HepG2 (cell line): ENCODE data around the gene CXXC5. TPM values are rescaled to one million over a fixed set of nuclear protein-coding genes. Genes with fewer than 3 reads are reported as not detected.

Experiments
- FOSL1 ChIP-seq: sonication (generic); formaldehyde crosslinking; IDR thresholded peaks from 2 replicates; pipeline ENCODE4 v1.9.0; 2021; ENCODE audit warnings: missing genetic modification reagents, borderline replicate concordance
- FOXA3 ChIP-seq: IDR thresholded peaks from 2 replicates; pipeline ENCODE4 v1.6.1; 2016; ENCODE audit warnings: missing genetic modification reagents, missing compliant biosample characterization
- GZF1 ChIP-seq: sonication (generic); formaldehyde crosslinking; IDR thresholded peaks from 2 replicates; pipeline ENCODE4 v1.5.1; 2020; ENCODE audit warnings: mild to moderate bottlenecking, missing genetic modification reagents
- HIVEP1 ChIP-seq: sonication (generic); formaldehyde crosslinking; IDR thresholded peaks from 2 replicates; pipeline ENCODE4 v1.4.0; 2020; ENCODE audit warnings: mild to moderate bottlenecking, missing genetic modification reagents
- HMGA1 ChIP-seq: sonication (generic); formaldehyde crosslinking; conservative IDR thresholded peaks from 2 replicates; pipeline ENCODE4 v1.4.0; 2020; ENCODE audit warnings: missing genetic modification reagents
- NFIB ChIP-seq: sonication (generic); formaldehyde crosslinking; IDR thresholded peaks from 2 replicates; pipeline ENCODE4 v1.9.0; 2021; ENCODE audit warnings: missing genetic modification reagents, mild to moderate bottlenecking, borderline replicate concordance
- PHF20 ChIP-seq: sonication (generic); formaldehyde crosslinking; IDR thresholded peaks from 2 replicates; pipeline ENCODE4 v1.5.0; 2020; ENCODE audit warnings: mild to moderate bottlenecking, missing genetic modification reagents
- SALL2 ChIP-seq: sonication (generic); formaldehyde crosslinking; IDR thresholded peaks from 2 replicates; pipeline ENCODE4 v1.8.1; 2023; ENCODE audit warnings: mild to moderate bottlenecking, missing genetic modification reagents, inconsistent platforms
- SOX5 ChIP-seq: IDR thresholded peaks from 2 replicates; pipeline ENCODE4 v1.6.1; 2016; ENCODE audit warnings: borderline replicate concordance
- STAG1 ChIP-seq: sonication (generic); formaldehyde crosslinking; IDR thresholded peaks from 2 replicates; pipeline ENCODE4 v1.4.0; 2020; ENCODE audit warnings: missing genetic modification reagents
- TAF15 ChIP-seq: fragments of 200-400 bp; formaldehyde crosslinking; IDR thresholded peaks from one replicate; pipeline ENCODE4 v1.6.1; 2018; ENCODE audit warnings: mild to moderate bottlenecking, low read depth, low read length; ENCODE audit not compliant: poor library complexity, severe bottlenecking
- TARDBP ChIP-seq: sonication (generic); formaldehyde crosslinking; IDR thresholded peaks from 2 replicates; pipeline ENCODE4 v1.8.0; 2022; ENCODE audit warnings: mild to moderate bottlenecking, missing genetic modification reagents
- TEAD3 ChIP-seq: optimal IDR thresholded peaks from 2 replicates; pipeline ENCODE3; 2016; ENCODE audit warnings: borderline replicate concordance
- ZNF18 ChIP-seq: sonication (generic); formaldehyde crosslinking; IDR thresholded peaks from 2 replicates; pipeline ENCODE4 v1.8.0; 2022; ENCODE audit warnings: mild to moderate bottlenecking, missing genetic modification reagents; ENCODE audit not compliant: insufficient replicate concordance
- ZNF205 ChIP-seq: IDR thresholded peaks from 2 replicates; pipeline ENCODE4 v1.6.1; 2018; ENCODE audit warnings: missing biosample characterization, missing genetic modification reagents
- ZNF282 ChIP-seq: fragments of 450-650 bp; IDR thresholded peaks from 2 replicates; pipeline ENCODE4 v1.6.1; 2018; ENCODE audit not compliant: partially characterized antibody
- ZNF292 ChIP-seq: sonication (generic); formaldehyde crosslinking; IDR thresholded peaks from 2 replicates; pipeline ENCODE4 v1.8.1; 2022; ENCODE audit warnings: mild to moderate bottlenecking, low read depth, missing genetic modification reagents, borderline replicate concordance
- ZNF451 ChIP-seq: sonication (generic); formaldehyde crosslinking; IDR thresholded peaks from 2 replicates; pipeline ENCODE4 v1.5.0; 2020; ENCODE audit warnings: mild to moderate bottlenecking, missing genetic modification reagents
- ZNF687 ChIP-seq: sonication (generic); formaldehyde crosslinking; IDR thresholded peaks from 2 replicates; pipeline ENCODE4 v1.5.1; 2020; ENCODE audit warnings: mild to moderate bottlenecking, missing genetic modification reagents, moderate library complexity
- ZNF878 ChIP-seq: sonication (generic); formaldehyde crosslinking; IDR thresholded peaks from 2 replicates; pipeline ENCODE4 v1.8.1; 2023; ENCODE audit warnings: mild to moderate bottlenecking, missing genetic modification reagents, moderate library complexity
- ZSCAN21 ChIP-seq: sonication (generic); formaldehyde crosslinking; IDR thresholded peaks from 2 replicates; pipeline ENCODE4 v1.8.0; 2022; ENCODE audit warnings: mild to moderate bottlenecking, missing genetic modification reagents, moderate library complexity, borderline replicate concordance
- ZXDC ChIP-seq: sonication (generic); formaldehyde crosslinking; IDR thresholded peaks from 2 replicates; pipeline ENCODE4 v1.5.0; 2020; ENCODE audit warnings: mild to moderate bottlenecking, missing genetic modification reagents
- polyA plus RNA-seq, 8 experiments: library from polyadenylated mRNA; depleted of rRNA in 3 of 8; stranded (reverse) in 7 of 8; unstranded in 1 of 8; fragments of >200 nt; fragmentation: Illumina TruSeq in 4 of 8; extraction: Trizol in 4 of 8; gene quantifications; 2 replicates each; pipeline versions ENCODE4 v1.2.1 to v1.2.3, GENCODE V29; 2011 to 2016; ENCODE audit warnings: low read depth in 4 of 8, missing spikeins in 1 of 8, mixed read lengths in 1 of 8; ENCODE audit not compliant: insufficient read depth in 1 of 8
- total RNA-seq, 5 experiments: library from RNA; depleted of rRNA; stranded (reverse); fragments of >200 nt; fragmentation: Illumina TruSeq; extraction: Trizol; gene quantifications; 2 replicates each; pipeline ENCODE4 v1.2.3, GENCODE V29; 2016; ENCODE audit warnings: low read depth in 1 of 5
- TF ChIP-seq, protein P1 (sequence below): sonication (generic); formaldehyde crosslinking; IDR thresholded peaks from 2 replicates; pipeline ENCODE4 v1.8.1; 2023; ENCODE audit warnings: missing genetic modification reagents, mild to moderate bottlenecking, borderline replicate concordance

Gene CXXC5
- total and polyA plus RNA-seq, 2 of the 13 experiments (the other 11 are each of a cell fraction or from before 2014, with no cell fraction given) = 32.3 to 33.0 TPM

- no peak for TF ChIP-seq ZXDC (CRISPR knock-in tag)
- no peak for TF ChIP-seq ZNF205
- no peak for TF ChIP-seq SALL2
- TF ChIP-seq TEAD3 (CRISPR knock-in tag) = peak; percentile 69
- TF ChIP-seq PHF20 = peak; percentile 17; the same call in 1 of the 2 replicates
- no peak for TF ChIP-seq NFIB (CRISPR knock-in tag)
- no peak for TF ChIP-seq ZNF878 (CRISPR knock-in tag)
- no peak for TF ChIP-seq GZF1 (CRISPR knock-in tag)
- peak; percentile 48 for TF ChIP-seq ZNF687 (CRISPR knock-in tag)
- TF ChIP-seq HIVEP1 (CRISPR knock-in tag) = no peak
- TF ChIP-seq STAG1 = peak; percentile 77
- TF ChIP-seq SOX5 (CRISPR knock-in tag) = 0 out of 2 replicates have a peak, but pooled peaks have one; percentile 18
- TF ChIP-seq, protein P1, sequence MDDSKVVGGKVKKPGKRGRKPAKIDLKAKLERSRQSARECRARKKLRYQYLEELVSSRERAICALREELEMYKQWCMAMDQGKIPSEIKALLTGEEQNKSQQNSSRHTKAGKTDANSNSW (CRISPR knock-in tag) = no peak
- TF ChIP-seq ZNF18 (CRISPR knock-in tag) = no peak
- TF ChIP-seq ZNF282 = no peak
- no peak for TF ChIP-seq ZSCAN21 (CRISPR knock-in tag)
- 0 out of 2 replicates have a peak, but pooled peaks have one; percentile 24 for TF ChIP-seq ZNF292 (CRISPR knock-in tag)
- no peak for TF ChIP-seq ZNF451 (CRISPR knock-in tag)
- no peak for TF ChIP-seq TAF15
- TF ChIP-seq HMGA1 (CRISPR knock-in tag) = no peak
- TF ChIP-seq FOSL1 = no peak
- TF ChIP-seq TARDBP (CRISPR knock-in tag) = no peak
- TF ChIP-seq FOXA3 = peak; percentile 5; the same call in 1 of the 2 replicates
Measured at GRCh38 chr5:139635606-139636206, 12.4 kb upstream of the CXXC5 start (continued).
